Naive thymus-derived CD4-positive, alpha-beta T cell (primary cell): ENCODE measurements around the gene LIX1L. TPM values are rescaled to one million over a fixed set of nuclear protein-coding genes. Genes with fewer than 3 reads are reported as not detected.

Experiments
- ATAC-seq: fragments of 150-1000 bp; cut with Tn5 transposase; 2 replicates; pipeline ENCODE4 v1.10.0; 2021; ENCODE audit warnings: mild to moderate bottlenecking, moderate library complexity
- CTCF ChIA-PET: fragments of 350-600 bp; sonication (Branson Sonifier 250); formaldehyde crosslinking; loops from one replicate; lab custom pipeline; 2021; ENCODE audit warnings: antibody characterized with exemption; lab: Charles Lee
- POLR2A ChIA-PET: fragments of 350-600 bp; sonication (Branson Sonifier 250); formaldehyde crosslinking; loops from one replicate; lab custom pipeline; 2021; ENCODE audit warnings: antibody characterized with exemption, inconsistent platforms; lab: Charles Lee
- DNase-seq, 9 donors: peaks; one replicate each; pipeline versions ENCODE4 v3.0.0 to v3.0.0-alpha.2; 2020 to 2022; ENCODE audit warnings: mixed read lengths in 1 of 9
- H3K27ac ChIP-seq: one replicate; pipeline ENCODE4 v1.7.0; 2013; ENCODE audit warnings: mild to moderate bottlenecking, low read depth, low read length, moderate library complexity
- H3K27me3 ChIP-seq, 2 donors: one replicate each; pipeline ENCODE4 v1.7.0; 2013; ENCODE audit warnings: low read length in 2 of 2, mild to moderate bottlenecking in 2 of 2, moderate library complexity in 2 of 2; ENCODE audit not compliant: control insufficient read depth in 2 of 2, insufficient read depth in 2 of 2
- H3K36me3 ChIP-seq, 3 experiments: 1 replicate in 2 of 3; 2 replicates in 1 of 3; pipeline ENCODE4 v1.7.0; 2013; ENCODE audit warnings: low read length in 3 of 3, mild to moderate bottlenecking in 3 of 3, moderate library complexity in 1 of 3; ENCODE audit not compliant: insufficient read depth in 3 of 3, control insufficient read depth in 2 of 3
- H3K4me1 ChIP-seq, 2 donors: one replicate each; pipeline ENCODE4 v1.7.0; 2013; ENCODE audit warnings: low read length in 2 of 2, mild to moderate bottlenecking in 2 of 2, moderate library complexity in 1 of 2; ENCODE audit not compliant: control insufficient read depth in 2 of 2, insufficient read depth in 2 of 2
- H3K4me3 ChIP-seq: 2 replicates; pipeline ENCODE4 v1.7.0; 2013; ENCODE audit warnings: mild to moderate bottlenecking, low read length
- H3K9me3 ChIP-seq, 3 experiments: 1 replicate in 2 of 3; 2 replicates in 1 of 3; pipeline ENCODE4 v1.7.0; 2013; ENCODE audit warnings: low read length in 3 of 3; ENCODE audit not compliant: control insufficient read depth in 2 of 3
- H3K27ac Mint-ChIP-seq, 9 donors: one replicate each; pipeline ENCODE4 v1.8.0; 2020 to 2022; ENCODE audit warnings: mixed read lengths in 9 of 9, mild to moderate bottlenecking in 8 of 9, moderate library complexity in 5 of 9, inconsistent platforms in 2 of 9
- H3K27me3 Mint-ChIP-seq, 5 donors: one replicate each; pipeline ENCODE4 v1.8.0; 2021 to 2022; ENCODE audit warnings: mixed read lengths in 5 of 5, mild to moderate bottlenecking in 1 of 5
- H3K36me3 Mint-ChIP-seq, 5 donors: one replicate each; pipeline ENCODE4 v1.8.0; 2020 to 2022; ENCODE audit warnings: mixed read lengths in 5 of 5, mild to moderate bottlenecking in 3 of 5, inconsistent platforms in 1 of 5
- H3K4me1 Mint-ChIP-seq, 7 donors: one replicate each; pipeline ENCODE4 v1.8.0; 2020 to 2022; ENCODE audit warnings: mixed read lengths in 7 of 7, mild to moderate bottlenecking in 3 of 7, inconsistent platforms in 1 of 7
- H3K4me3 Mint-ChIP-seq, 10 donors: one replicate each; pipeline ENCODE4 v1.8.0; 2020 to 2022; ENCODE audit warnings: mild to moderate bottlenecking in 10 of 10, mixed read lengths in 10 of 10, moderate library complexity in 6 of 10, inconsistent platforms in 2 of 10
- H3K9me3 Mint-ChIP-seq, 11 donors: one replicate each; pipeline ENCODE4 v1.8.0; 2020 to 2022; ENCODE audit warnings: mixed read lengths in 11 of 11, mild to moderate bottlenecking in 4 of 11, inconsistent platforms in 1 of 11, moderate library complexity in 1 of 11
- intact Hi-C, 2 donors: fragments of 100-400 bp; cut with micrococcal nuclease; formaldehyde crosslinking; loops; one replicate each; pipeline ENCODE4 v1.15.1; 2023
- polyA plus RNA-seq, 2 donors: library from polyadenylated mRNA; unstranded; fragments of 300-500 nt; fragmentation: Illumina TruSeq; gene quantifications; one replicate each; pipeline ENCODE4 v1.2.3, GENCODE V29; 2021
- total RNA-seq, 6 experiments: library from RNA in 5 of 6; stranded (reverse) in 5 of 6; gene quantifications; 1 replicate in 5 of 6; 2 replicates in 1 of 6; pipeline ENCODE4 v1.2.3 and lab custom pipeline; 2021 to 2026

Gene LIX1L
- total and polyA plus RNA-seq, 7 experiments from 2014 or later, result 29.3 to 59.2 (median 33.9) TPM

GRCh38 chr1:145959957-145960467 lies 2.2 kb upstream of the LIX1L start:
- DNase-seq (peak in 1 of 9 donors; percentile 5), ATAC-seq (no peak)
- peaks cover 58 to 71% (median 69%) of the 10 kb centered on the region in 7 donors for H3K4me1 Mint-ChIP-seq
- Histone ChIP-seq H3K36me3 (no peaks in the 10 kb centered on the region), H3K27me3 (no peaks in the 10 kb centered on the region), H3K9me3 (no peaks in the 10 kb centered on the region), H3K27ac (peak overlapping the region; percentile 78), H3K4me1 (peaks cover 41 to 53% of the 10 kb centered on the region in 2 donors), H3K4me3 (peak overlapping the region; percentile 87)
- ChIA-PET CTCF (interaction anchor here (0.6 to 0.7 kb wide), 2 partner anchors 16 to 30 kb away, joined by 3 read pairs; no protein-coding TSS in a partner anchor), POLR2A (interaction anchor here (1.0 to 6.0 kb wide), 8 partner anchors 19 to 101 kb away, joined by 3 to 137 read pairs (median 32); partner anchors contain the start of genes PIAS3, RBM8A and TXNIP)
- H3K9me3 Mint-ChIP-seq, result peaks cover 0 to 1% (median 0%) of the 10 kb centered on the region in 11 donors
- H3K36me3 Mint-ChIP-seq, result peaks cover 0 to 4% (median 0%) of the 10 kb centered on the region in 5 donors
- intact Hi-C loops, result loop anchor here in 1 of 2 donors (5.0 kb wide), 1 partner anchor 37 kb away; the partner anchor contains the start of gene TXNIP
- H3K27ac Mint-ChIP-seq, result peak overlapping the region in 8 of 9 donors; percentile 33 to 92 (median 90)
- peak overlapping the region; percentile 20 to 99 (median 91) for H3K4me3 Mint-ChIP-seq
- H3K27me3 Mint-ChIP-seq, result peaks cover 0 to 4% (median 0%) of the 10 kb centered on the region in 5 donors

- Mint-ChIP-seq H3K36me3 (peaks cover 0 to 7% (median 0%) of the 10 kb centered on the region in 5 donors), H3K9me3 (peaks cover 0 to 1% (median 0%) of the 10 kb centered on the region in 11 donors), H3K4me3 (peak overlapping the region; percentile 20 to 99 (median 91)), H3K27me3 (peaks cover 0 to 4% (median 0%) of the 10 kb centered on the region in 5 donors), H3K27ac (peak overlapping the region in 8 of 9 donors; percentile 33 to 92 (median 90)), H3K4me1 (peaks cover 61 to 76% (median 69%) of the 10 kb centered on the region in 7 donors)
- Histone ChIP-seq H3K27ac (peak overlapping the region; percentile 94), H3K4me1 (peaks cover 47 to 60% of the 10 kb centered on the region in 2 donors), H3K9me3 (no peaks in the 10 kb centered on the region), H3K4me3 (no peak overlapping the region), H3K36me3 (no peaks in the 10 kb centered on the region), H3K27me3 (no peaks in the 10 kb centered on the region)
- ChIA-PET CTCF (interaction anchor here (0.6 to 1.9 kb wide), 4 partner anchors 28 to 112 kb away, joined by 3 to 8 read pairs (median 4); no protein-coding TSS in a partner anchor), POLR2A (interaction anchor here (0.8 to 6.0 kb wide), 13 partner anchors 20 to 135 kb away, joined by 3 to 137 read pairs (median 23); partner anchors contain the start of genes PEX11B, PIAS3, POLR3C and RBM8A)
- intact Hi-C loops, result no loop called here
- ATAC-seq (no peak), DNase-seq (no peak)
These were observed 1.5 kb upstream of the LIX1L start for GRCh38 chr1:145959333-145959732.

GRCh38 chr1:145958734-145959133 lies 917 bp upstream of the LIX1L start:
- peak overlapping the region; percentile 46 to 99 (median 90) for H3K4me3 Mint-ChIP-seq
- H3K27me3 Mint-ChIP-seq, result peaks cover 0 to 4% (median 0%) of the 10 kb centered on the region in 5 donors
- no peaks in the 10 kb centered on the region for H3K9me3 ChIP-seq
- H3K27me3 ChIP-seq, result no peaks in the 10 kb centered on the region
- ChIA-PET CTCF (interaction anchor here (1.0 to 2.2 kb wide), 9 partner anchors 8 to 112 kb away, joined by 3 to 20 read pairs (median 5); partner anchors contain the start of genes ITGA10, PIAS3 and RBM8A), POLR2A (interaction anchor here (0.8 to 6.0 kb wide), 24 partner anchors 9 to 135 kb away, joined by 3 to 137 read pairs (median 6); partner anchors contain the start of genes PEX11B, PIAS3, POLR3C and RBM8A)
- H3K36me3 ChIP-seq, result no peaks in the 10 kb centered on the region
- H3K4me1 ChIP-seq, result peaks cover 44 to 63% of the 10 kb centered on the region in 2 donors
- DNase-seq (no peak), ATAC-seq (no peak)
- intact Hi-C loops, result loop anchor here (1.0 kb wide), 5 partner anchors 21 to 99 kb away; partner anchors contain the start of genes PEX11B (in 1 of the 2), PIAS3 (in 1 of the 2) and RBM8A (in 1 of the 2)
- peaks cover 61 to 74% (median 69%) of the 10 kb centered on the region in 7 donors for H3K4me1 Mint-ChIP-seq
- H3K4me3 ChIP-seq, result no peak overlapping the region
- peak overlapping the region in 7 of 9 donors; percentile 33 to 92 (median 91) for H3K27ac Mint-ChIP-seq
- peak overlapping the region; percentile 94 for H3K27ac ChIP-seq
- peaks cover 0 to 12% (median 0%) of the 10 kb centered on the region in 5 donors for H3K36me3 Mint-ChIP-seq
- H3K9me3 Mint-ChIP-seq, result peaks cover 0 to 1% (median 0%) of the 10 kb centered on the region in 11 donors

- Mint-ChIP-seq H3K27ac (peak overlapping the region; percentile 87 to 98 (median 92)), H3K27me3 (peaks cover 0 to 3% (median 0%) of the 10 kb centered on the region in 5 donors), H3K9me3 (peaks cover 0 to 1% (median 0%) of the 10 kb centered on the region in 11 donors), H3K4me3 (peak overlapping the region; percentile 88 to 99 (median 98)), H3K36me3 (peaks cover 0 to 22% (median 4%) of the 10 kb centered on the region in 5 donors), H3K4me1 (peaks cover 61 to 74% (median 68%) of the 10 kb centered on the region in 7 donors)
- H3K36me3 ChIP-seq, result no peaks in the 10 kb centered on the region
- H3K4me1 ChIP-seq, result peaks cover 35 to 62% of the 10 kb centered on the region in 2 donors
- CTCF ChIA-PET, result interaction anchor here (0.5 to 2.2 kb wide), 5 partner anchors 20 to 98 kb away, joined by 3 to 20 read pairs (median 7); partner anchors contain the start of genes PIAS3 and RBM8A
- ATAC-seq (no peak), DNase-seq (peak in 3 of 9 donors; percentile 27 to 33 (median 29))
- H3K9me3 ChIP-seq, result no peaks in the 10 kb centered on the region
- peak overlapping the region; percentile 70 for H3K4me3 ChIP-seq
- intact Hi-C loops, result loop anchor here (1.0 to 2.0 kb wide), 6 partner anchors 7 to 98 kb away; partner anchors contain the start of genes ANKRD34A (in 1 of the 2), PIAS3 (in 1 of the 2), POLR3GL (in 1 of the 2) and RBM8A (in 1 of the 2)
- H3K27me3 ChIP-seq, result no peaks in the 10 kb centered on the region
- POLR2A ChIA-PET, result interaction anchor here (0.6 to 6.0 kb wide), 24 partner anchors 7 to 98 kb away, joined by 3 to 137 read pairs (median 8); partner anchors contain the start of genes ANKRD34A, PEX11B, PIAS3 and POLR3GL
- peak overlapping the region; percentile 94 for H3K27ac ChIP-seq
These were observed 905 bp downstream of the LIX1L start for GRCh38 chr1:145956781-145957442.

GRCh38 chr1:145956361-145956760 lies 1.5 kb downstream of the LIX1L start:
- Mint-ChIP-seq H3K27ac (peak overlapping the region; percentile 87 to 98 (median 92)), H3K4me1 (peaks cover 62 to 79% (median 69%) of the 10 kb centered on the region in 7 donors), H3K4me3 (peak overlapping the region; percentile 88 to 99 (median 98)), H3K27me3 (no peaks in the 10 kb centered on the region), H3K36me3 (peaks cover 0 to 26% (median 8%) of the 10 kb centered on the region in 5 donors), H3K9me3 (peaks cover 0 to 1% (median 0%) of the 10 kb centered on the region in 11 donors)
- ChIA-PET POLR2A (interaction anchor here (0.6 to 6.0 kb wide), 14 partner anchors 8 to 80 kb away, joined by 3 to 137 read pairs (median 9); partner anchors contain the start of genes ANKRD34A, PEX11B, POLR3GL and RBM8A), CTCF (interaction anchor here (0.5 to 1.9 kb wide), 2 partner anchors 51 to 86 kb away, joined by 3 read pairs; no protein-coding TSS in a partner anchor)
- DNase-seq, result no peak
- Histone ChIP-seq H3K4me3 (peak overlapping the region; percentile 70), H3K36me3 (no peaks in the 10 kb centered on the region), H3K4me1 (peaks cover 38 to 67% of the 10 kb centered on the region in 2 donors), H3K27ac (peak overlapping the region; percentile 94), H3K9me3 (no peaks in the 10 kb centered on the region), H3K27me3 (no peaks in the 10 kb centered on the region)
- no peak for ATAC-seq
- intact Hi-C loops, result loop anchor here (1.0 to 2.0 kb wide), 2 partner anchors 8 to 14 kb away; partner anchors contain the start of genes ANKRD34A (in 1 of the 2) and POLR3GL (in 1 of the 2)
